ENCODE results near the gene CCM2L.

DNA sequence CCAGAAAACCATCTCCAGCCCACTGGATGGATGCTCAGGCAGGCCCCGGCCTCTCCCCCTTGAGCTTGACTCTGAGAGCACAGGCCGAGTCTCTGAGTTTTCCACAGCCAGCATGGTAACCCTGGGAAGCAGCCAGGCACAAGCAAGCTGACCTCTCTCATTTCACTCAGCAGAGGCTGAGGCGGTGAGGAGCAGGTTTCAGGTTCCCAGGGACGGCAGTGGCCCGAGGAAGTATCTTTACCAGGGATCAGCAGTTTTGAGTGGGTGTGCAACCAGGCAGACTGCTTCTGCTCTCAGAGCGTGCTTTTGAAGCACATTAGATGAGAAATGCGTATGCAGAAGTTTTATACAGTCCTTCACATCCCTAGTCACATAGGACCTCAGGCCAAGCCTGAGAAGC, 54.4 kb downstream of the CCM2L start:
- TF ChIP-seq, protein P1, sequence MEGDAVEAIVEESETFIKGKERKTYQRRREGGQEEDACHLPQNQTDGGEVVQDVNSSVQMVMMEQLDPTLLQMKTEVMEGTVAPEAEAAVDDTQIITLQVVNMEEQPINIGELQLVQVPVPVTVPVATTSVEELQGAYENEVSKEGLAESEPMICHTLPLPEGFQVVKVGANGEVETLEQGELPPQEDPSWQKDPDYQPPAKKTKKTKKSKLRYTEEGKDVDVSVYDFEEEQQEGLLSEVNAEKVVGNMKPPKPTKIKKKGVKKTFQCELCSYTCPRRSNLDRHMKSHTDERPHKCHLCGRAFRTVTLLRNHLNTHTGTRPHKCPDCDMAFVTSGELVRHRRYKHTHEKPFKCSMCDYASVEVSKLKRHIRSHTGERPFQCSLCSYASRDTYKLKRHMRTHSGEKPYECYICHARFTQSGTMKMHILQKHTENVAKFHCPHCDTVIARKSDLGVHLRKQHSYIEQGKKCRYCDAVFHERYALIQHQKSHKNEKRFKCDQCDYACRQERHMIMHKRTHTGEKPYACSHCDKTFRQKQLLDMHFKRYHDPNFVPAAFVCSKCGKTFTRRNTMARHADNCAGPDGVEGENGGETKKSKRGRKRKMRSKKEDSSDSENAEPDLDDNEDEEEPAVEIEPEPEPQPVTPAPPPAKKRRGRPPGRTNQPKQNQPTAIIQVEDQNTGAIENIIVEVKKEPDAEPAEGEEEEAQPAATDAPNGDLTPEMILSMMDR (IDR thresholded peaks at IDR 0.05; ENCODE audit: low read length), result no peak
- TF ChIP-seq EZH2 (IDR thresholded peaks at IDR 0.05; ENCODE audit: borderline replicate concordance, low read length), result no peak

All from OCI-LY1 (cell line).